ENCODE measurements around the gene SORBS2. TPM values are rescaled to one million over a fixed set of nuclear protein-coding genes. Genes with fewer than 3 reads are reported as not detected.

Gene SORBS2
- total RNA-seq, 2 donors from 2014 or later = 7.0 to 13.8 TPM

DNA sequence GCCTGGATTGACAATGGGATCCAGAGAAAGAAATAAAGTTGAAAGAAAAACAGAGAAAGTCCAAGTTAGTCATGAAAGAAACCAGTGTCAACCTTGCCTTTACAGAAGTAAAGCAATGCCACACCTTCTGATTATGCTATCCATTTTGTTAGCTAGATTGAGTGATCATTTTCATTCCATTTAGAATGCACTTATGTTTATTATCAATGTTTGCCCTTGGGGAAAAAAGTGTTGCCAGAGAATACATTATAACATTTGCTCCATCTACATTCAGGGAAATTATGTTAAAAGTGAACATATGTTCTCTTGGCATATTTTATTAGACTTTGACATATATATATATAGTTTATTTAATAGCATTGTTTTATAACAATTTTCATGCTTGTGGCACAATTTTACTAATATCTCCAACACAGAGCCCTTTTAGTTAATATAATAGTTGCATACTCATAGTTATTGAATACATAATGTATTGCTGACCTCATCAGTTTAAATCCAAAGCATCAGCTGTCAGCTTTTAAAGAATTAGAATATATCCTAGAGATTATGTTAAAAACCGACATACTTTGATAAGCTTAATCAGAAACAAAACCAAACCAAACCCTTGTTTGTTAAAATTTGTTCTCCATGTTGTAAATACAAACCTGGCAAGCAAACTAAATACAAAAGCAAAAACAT lies 134.2 kb downstream of the SORBS2 start:
- 88% methylated on average over 1 of the region's 1 CpG; no CpG with 5 or more reads in 1 of the 2 experiments for WGBS, 2 experiments (ENCODE audit: insufficient coverage in 1 of 2, insufficient read length in 1 of 2)
- no peak overlapping the region for H3K4me3 Mint-ChIP-seq
- H3K36me3 Mint-ChIP-seq (ENCODE audit: low read depth) = no peaks in the 10 kb centered on the region

DNA sequence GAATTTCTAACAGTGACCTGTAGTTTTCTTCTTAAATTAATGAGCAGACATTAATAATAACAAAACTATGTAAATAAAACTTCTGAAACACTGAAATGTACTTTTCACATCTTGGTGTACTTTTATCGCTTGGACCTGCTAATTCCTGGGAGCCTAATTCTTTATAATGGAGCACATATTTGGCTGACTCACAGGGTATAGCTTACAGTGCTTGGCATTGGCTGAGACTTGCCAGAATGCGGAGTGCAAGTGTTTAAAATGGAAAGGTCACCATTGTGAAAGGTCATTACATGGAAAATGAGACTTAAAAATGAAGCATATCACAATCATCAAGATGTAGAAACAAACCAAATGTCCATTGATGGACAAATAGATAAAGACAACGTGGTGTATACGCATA lies 139.4 kb downstream of the SORBS2 start:
- DNase-seq = no peak
- TF ChIP-seq, protein P1, sequence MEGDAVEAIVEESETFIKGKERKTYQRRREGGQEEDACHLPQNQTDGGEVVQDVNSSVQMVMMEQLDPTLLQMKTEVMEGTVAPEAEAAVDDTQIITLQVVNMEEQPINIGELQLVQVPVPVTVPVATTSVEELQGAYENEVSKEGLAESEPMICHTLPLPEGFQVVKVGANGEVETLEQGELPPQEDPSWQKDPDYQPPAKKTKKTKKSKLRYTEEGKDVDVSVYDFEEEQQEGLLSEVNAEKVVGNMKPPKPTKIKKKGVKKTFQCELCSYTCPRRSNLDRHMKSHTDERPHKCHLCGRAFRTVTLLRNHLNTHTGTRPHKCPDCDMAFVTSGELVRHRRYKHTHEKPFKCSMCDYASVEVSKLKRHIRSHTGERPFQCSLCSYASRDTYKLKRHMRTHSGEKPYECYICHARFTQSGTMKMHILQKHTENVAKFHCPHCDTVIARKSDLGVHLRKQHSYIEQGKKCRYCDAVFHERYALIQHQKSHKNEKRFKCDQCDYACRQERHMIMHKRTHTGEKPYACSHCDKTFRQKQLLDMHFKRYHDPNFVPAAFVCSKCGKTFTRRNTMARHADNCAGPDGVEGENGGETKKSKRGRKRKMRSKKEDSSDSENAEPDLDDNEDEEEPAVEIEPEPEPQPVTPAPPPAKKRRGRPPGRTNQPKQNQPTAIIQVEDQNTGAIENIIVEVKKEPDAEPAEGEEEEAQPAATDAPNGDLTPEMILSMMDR (conservative IDR thresholded peaks at IDR 0.05) = no peak
- Histone ChIP-seq H3K9me3 (ENCODE audit: control insufficient read depth, low read length) (no peaks in the 10 kb centered on the region), H3K9ac (ENCODE audit: extremely low read depth, low read length, poor library complexity, severe bottlenecking) (no peak overlapping the region), H3K36me3 (ENCODE audit: control insufficient read depth, insufficient read depth, low read length) (no peaks in the 10 kb centered on the region), H3K27ac (ENCODE audit: low read depth, low read length) (no peak overlapping the region), H3K27me3 (ENCODE audit: control insufficient read depth, insufficient read depth, low read length, poor library complexity, severe bottlenecking) (no peaks in the 10 kb centered on the region), H3K4me1 (ENCODE audit: control insufficient read depth, insufficient read depth, low read length) (no peaks in the 10 kb centered on the region), H3K4me3 (ENCODE audit: low read length) (no peak overlapping the region)
- Mint-ChIP-seq H3K9me3 (no peaks in the 10 kb centered on the region), H3K27me3 (ENCODE audit: insufficient read depth) (peaks cover 3% of the 10 kb centered on the region), H3K4me3 (no peak overlapping the region), H3K4me1 (no peaks in the 10 kb centered on the region), H3K36me3 (ENCODE audit: low read depth) (no peaks in the 10 kb centered on the region), H3K27ac (no peak overlapping the region)
- WGBS, 2 experiments (ENCODE audit: insufficient coverage in 1 of 2, insufficient read length in 1 of 2) = 67 to 70% methylated on average over 3 to 4 of the region's 4 CpGs

More for the DNA sequence above, 134.2 kb downstream of the SORBS2 start:
- no peak for DNase-seq
- no peaks in the 10 kb centered on the region for H3K9me3 ChIP-seq (ENCODE audit: control insufficient read depth, low read length)
- H3K9me3 Mint-ChIP-seq = no peaks in the 10 kb centered on the region
- no peak overlapping the region for H3K4me3 ChIP-seq (ENCODE audit: low read length)
- no peak overlapping the region for H3K27ac Mint-ChIP-seq
- H3K4me1 Mint-ChIP-seq = peaks cover 2% of the 10 kb centered on the region
- TF ChIP-seq, protein P1 (conservative IDR thresholded peaks at IDR 0.05) = no peak
- H3K9ac ChIP-seq (ENCODE audit: extremely low read depth, low read length, poor library complexity, severe bottlenecking) = no peak overlapping the region
- no peaks in the 10 kb centered on the region for H3K4me1 ChIP-seq (ENCODE audit: control insufficient read depth, insufficient read depth, low read length)
- H3K36me3 ChIP-seq (ENCODE audit: control insufficient read depth, insufficient read depth, low read length) = no peaks in the 10 kb centered on the region
- H3K27ac ChIP-seq (ENCODE audit: low read depth, low read length) = no peak overlapping the region
- no peaks in the 10 kb centered on the region for H3K27me3 ChIP-seq (ENCODE audit: control insufficient read depth, insufficient read depth, low read length, poor library complexity, severe bottlenecking)
- H3K27me3 Mint-ChIP-seq (ENCODE audit: insufficient read depth) = peaks cover 5% of the 10 kb centered on the region

DNA sequence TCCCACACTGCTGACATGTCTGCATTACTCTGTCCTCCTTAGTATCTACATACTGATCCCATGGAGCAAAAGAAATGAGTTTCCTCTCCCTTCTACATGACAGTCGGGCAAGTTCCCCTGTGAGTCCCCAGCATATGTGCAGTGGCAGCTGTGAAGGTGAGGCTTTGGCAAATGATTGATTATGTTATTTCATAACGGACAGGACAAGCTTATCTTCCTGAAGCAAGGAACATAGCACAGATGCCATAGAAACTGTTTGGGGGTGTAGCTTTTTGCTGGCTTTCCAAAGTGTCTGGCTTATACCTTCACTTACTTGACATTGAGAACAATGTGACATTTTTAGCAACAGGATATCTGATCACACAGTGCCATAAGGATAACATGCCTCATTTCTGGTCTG lies 139.8 kb downstream of the SORBS2 start:
- no peak overlapping the region for H3K27ac ChIP-seq (ENCODE audit: low read depth, low read length)
- no peak overlapping the region for H3K4me3 ChIP-seq (ENCODE audit: low read length)
- TF ChIP-seq, protein P1 (conservative IDR thresholded peaks at IDR 0.05) = no peak
- H3K9me3 ChIP-seq (ENCODE audit: control insufficient read depth, low read length) = no peaks in the 10 kb centered on the region
- Mint-ChIP-seq H3K27me3 (ENCODE audit: insufficient read depth) (peaks cover 3% of the 10 kb centered on the region), H3K36me3 (ENCODE audit: low read depth) (no peaks in the 10 kb centered on the region), H3K27ac (no peak overlapping the region), H3K4me3 (no peak overlapping the region), H3K4me1 (no peaks in the 10 kb centered on the region), H3K9me3 (no peaks in the 10 kb centered on the region)
- H3K9ac ChIP-seq (ENCODE audit: extremely low read depth, low read length, poor library complexity, severe bottlenecking) = no peak overlapping the region
- no peak for DNase-seq
- H3K4me1 ChIP-seq (ENCODE audit: control insufficient read depth, insufficient read depth, low read length) = no peaks in the 10 kb centered on the region
- WGBS, 2 experiments (ENCODE audit: insufficient coverage in 1 of 2, insufficient read length in 1 of 2) = 51% methylated on average over 2 of the region's 2 CpGs; no CpG with 5 or more reads in 1 of the 2 experiments
- H3K27me3 ChIP-seq (ENCODE audit: control insufficient read depth, insufficient read depth, low read length, poor library complexity, severe bottlenecking) = no peaks in the 10 kb centered on the region
- no peaks in the 10 kb centered on the region for H3K36me3 ChIP-seq (ENCODE audit: control insufficient read depth, insufficient read depth, low read length)

Measured in endodermal cell (in vitro differentiated cells).